Breast epithelium (tissue), 3 donors: ENCODE measurements around the gene TM7SF2.

Experiments used
- POLR2A ChIP-seq: fragments of 450-650 bp; IDR thresholded peaks from one replicate; pipeline ENCODE4 v1.6.1; 2016; ENCODE audit warnings: antibody characterized with exemption, mild to moderate bottlenecking, moderate library complexity
- TF ChIP-seq, protein P1 (sequence below), 3 donors: fragments of 450-650 bp; IDR thresholded peaks; one replicate each; pipeline ENCODE4 v1.5.1; 2016 to 2017; ENCODE audit warnings: antibody characterized with exemption in 3 of 3, mild to moderate bottlenecking in 3 of 3, moderate library complexity in 3 of 3

DNA sequence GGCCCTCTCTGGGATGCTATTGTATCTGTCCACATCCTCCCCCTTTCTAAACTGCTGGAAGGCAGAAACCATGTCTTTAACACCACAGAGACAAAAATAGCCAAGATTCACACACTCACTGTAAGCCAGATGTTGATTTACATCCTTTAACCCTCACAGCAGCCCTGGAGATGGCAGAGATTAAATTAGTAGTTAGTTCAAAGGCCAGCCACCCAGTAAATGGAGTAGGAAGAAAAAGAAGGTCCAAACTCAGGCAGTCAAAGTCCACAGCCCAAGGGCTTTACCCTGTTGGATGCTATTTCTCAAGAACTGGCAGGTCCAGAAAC lies 8.0 kb downstream of the TM7SF2 start:
- TF ChIP-seq, protein P1, sequence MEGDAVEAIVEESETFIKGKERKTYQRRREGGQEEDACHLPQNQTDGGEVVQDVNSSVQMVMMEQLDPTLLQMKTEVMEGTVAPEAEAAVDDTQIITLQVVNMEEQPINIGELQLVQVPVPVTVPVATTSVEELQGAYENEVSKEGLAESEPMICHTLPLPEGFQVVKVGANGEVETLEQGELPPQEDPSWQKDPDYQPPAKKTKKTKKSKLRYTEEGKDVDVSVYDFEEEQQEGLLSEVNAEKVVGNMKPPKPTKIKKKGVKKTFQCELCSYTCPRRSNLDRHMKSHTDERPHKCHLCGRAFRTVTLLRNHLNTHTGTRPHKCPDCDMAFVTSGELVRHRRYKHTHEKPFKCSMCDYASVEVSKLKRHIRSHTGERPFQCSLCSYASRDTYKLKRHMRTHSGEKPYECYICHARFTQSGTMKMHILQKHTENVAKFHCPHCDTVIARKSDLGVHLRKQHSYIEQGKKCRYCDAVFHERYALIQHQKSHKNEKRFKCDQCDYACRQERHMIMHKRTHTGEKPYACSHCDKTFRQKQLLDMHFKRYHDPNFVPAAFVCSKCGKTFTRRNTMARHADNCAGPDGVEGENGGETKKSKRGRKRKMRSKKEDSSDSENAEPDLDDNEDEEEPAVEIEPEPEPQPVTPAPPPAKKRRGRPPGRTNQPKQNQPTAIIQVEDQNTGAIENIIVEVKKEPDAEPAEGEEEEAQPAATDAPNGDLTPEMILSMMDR (IDR thresholded peaks at IDR 0.05), result no peak
- no peak for TF ChIP-seq POLR2A
